HG03175 (cell line): ENCODE results near the gene PYGM.

ENCODE experiments used
- ATAC-seq: cut with Tn5 transposase; IDR thresholded peaks from one replicate; pipeline ENCODE4 v1.9.1; 2021; ENCODE audit warnings: mild to moderate bottlenecking, moderate library complexity; ENCODE audit not compliant: unreplicated experiment

The PYGM gene

DNA sequence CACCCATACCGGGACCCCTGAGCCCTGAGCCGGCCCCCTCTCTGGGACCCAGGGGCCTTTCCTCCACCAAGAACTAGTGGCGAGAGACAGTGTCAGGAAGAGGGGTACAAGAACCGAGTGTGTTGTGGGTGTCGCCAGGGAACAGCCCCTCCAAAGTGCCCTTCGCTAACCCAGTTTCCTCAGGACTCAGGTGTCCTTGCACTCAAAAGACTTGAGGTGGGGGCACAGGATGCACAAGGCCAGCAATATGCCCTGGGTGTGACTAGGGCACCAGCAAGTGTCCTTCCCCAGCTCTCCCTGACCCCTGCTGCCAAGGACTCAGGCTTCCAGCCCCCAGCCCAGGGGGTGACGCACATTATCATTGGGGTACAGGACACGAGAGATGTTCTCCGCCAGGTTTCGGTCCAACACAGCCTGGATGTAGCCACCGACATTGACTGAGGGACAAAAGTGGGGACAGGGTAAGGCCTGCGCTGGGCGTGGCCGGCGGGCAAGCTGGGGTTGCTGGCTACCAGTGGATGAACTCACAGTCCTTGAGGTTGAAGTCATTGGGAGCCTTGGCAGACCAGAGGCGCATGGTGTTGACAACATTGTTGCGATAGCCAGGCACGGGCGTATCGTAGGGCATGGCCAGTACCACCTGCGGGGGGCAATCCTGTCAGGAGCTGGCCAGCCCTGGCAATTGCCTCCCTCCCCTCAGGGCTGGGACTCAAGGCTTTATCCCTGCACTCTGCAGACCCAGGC is 4.7 kb downstream of the PYGM start:
- no peak for ATAC-seq

DNA sequence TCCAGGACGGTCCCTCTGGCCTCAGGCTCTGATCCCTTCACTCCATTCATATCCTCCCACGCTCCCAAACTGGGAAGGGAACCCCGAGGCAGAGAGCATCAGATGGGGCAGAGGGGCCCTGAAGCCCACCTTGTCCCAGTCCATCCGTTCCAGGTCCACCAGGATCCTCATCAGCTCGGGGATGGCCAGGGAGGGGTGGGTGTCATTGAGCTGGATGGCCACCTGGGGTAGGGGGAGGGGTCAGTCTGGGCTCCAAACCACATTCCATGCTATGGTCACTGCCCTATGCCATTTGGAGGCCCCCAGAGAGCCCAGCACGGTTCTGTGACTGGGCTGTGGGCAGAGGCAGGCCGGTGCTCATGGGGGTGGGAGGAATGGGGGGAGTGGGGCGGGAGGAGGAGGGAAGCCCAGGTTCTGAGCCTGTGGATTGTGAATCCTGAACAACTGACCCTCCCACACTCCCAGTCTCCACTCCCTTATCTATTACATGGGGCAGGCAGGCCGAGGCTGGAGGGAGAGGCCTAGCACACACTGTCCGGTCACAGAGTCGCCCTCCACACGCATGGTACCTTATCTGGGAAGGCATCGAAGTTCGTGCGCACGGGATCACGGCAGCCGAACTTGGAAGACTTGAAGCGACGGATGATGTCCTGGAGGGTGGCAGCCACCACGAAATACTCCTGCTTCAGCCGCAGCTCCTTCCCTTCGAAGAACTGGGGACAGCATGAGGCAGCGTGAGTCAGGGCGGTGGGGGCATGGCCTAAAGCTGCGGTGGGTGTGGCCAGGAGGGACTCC is 5.5 kb downstream of the PYGM start:
- no peak for ATAC-seq

DNA sequence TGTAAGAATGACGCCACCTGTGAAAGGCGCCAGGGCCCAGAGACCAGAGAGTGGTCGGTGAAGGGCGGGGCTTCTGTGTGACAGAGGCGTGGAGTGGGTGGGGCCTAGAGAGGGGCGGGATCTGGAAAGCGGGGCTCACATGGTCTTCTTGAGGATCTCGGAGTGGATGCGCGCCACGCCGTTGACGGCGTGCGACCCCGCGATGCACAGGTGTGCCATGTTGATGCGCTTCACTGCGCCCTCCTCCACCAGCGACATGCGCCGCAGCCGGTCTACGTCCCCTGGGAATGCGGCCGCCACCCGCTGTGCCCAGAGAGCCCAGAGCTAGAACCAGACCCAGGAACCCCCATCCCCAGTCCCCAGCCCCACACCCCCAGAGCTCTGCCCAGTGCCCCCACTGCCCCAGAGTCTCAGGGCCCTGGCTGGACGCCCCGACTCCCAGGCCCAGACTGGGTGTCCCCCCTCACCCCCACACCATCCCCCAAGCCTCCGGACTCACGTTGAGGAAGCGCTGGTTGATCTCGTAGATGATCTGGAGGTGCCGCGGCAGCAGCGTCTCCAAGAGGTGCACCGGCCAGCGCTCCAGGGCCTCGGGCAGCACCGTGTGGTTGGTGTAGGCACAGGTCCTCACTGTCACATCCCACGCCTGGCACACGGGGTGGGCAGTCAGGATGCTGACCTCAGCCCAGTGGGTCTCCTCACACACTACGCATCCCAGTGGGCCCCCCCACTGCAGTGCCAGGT is 6.2 kb downstream of the PYGM start:
- no peak for ATAC-seq

DNA sequence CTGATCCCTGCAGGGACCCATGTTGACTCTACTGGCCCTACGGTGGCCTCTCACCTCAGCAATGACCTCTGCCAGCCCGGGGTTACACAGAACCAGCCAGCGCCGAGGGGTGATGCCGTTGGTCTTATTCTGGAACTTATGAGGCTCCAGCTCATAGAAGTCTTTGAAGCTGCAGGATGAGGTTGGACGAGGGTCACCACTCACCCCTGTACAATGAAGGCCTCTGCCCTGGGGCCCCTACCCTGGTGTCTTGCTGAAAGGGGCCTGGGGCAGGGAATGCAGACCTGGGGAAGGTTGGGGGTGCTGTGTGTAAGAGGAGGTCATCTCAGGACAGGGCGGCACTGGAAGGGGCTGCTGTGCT is 6.8 kb downstream of the PYGM start:
- no peak for ATAC-seq

DNA sequence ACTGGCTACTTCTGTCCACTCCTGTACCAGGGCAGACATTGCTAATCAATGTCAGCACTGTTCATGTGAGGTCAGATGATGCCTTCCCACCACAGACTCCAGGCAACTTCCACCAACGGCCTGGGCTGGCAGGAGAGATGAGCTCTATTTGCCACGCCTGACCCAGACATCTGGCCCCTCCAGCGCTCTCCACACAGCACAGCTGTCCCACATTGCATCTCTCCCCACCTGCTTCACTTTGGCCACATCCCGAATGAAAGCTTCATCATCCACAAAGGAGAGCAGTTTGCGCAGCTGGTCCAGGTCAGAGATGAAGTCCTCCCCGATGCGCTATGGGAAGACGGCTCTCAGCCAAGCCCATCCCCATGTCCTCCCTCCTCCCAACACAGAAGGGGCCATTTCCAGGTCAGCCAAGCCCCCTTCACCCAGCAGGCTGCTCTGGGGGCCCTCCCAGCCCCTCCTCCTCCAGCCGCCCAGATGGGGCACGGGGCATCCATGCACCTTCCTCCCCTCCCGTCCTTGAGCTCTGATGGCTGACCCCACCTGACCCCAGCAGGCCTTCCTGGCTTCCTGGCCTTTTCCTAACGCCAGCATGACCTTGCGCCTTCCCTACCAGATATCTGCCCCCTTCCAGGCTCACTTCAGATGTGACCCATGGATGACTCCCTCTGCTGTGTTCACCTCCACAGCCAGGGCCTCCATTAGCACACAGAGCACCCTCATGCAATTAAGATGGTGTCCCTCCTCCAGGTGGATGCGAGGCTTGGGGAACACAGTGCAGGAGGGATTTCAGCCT is 7.4 kb downstream of the PYGM start:
- ATAC-seq = no peak

DNA sequence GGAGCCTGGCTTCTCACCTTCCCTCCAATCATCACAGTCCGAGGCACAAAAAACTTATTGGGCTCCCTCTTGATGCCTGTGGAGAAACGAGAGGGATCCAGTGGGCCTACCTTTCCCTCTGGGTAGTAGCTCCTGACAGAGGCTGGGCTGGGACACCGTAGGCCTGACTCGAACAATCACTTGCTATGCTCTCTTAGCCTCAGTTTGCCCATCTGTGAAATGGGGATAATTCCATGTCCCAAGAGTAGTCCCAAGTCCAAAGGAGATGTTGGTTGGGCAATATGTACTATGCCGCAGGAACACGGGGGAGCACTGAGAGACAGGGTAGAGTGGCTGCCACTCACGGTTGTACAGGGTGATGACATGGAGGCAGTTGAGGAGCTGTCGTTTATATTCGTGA is 8.2 kb downstream of the PYGM start:
- ATAC-seq = no peak

DNA sequence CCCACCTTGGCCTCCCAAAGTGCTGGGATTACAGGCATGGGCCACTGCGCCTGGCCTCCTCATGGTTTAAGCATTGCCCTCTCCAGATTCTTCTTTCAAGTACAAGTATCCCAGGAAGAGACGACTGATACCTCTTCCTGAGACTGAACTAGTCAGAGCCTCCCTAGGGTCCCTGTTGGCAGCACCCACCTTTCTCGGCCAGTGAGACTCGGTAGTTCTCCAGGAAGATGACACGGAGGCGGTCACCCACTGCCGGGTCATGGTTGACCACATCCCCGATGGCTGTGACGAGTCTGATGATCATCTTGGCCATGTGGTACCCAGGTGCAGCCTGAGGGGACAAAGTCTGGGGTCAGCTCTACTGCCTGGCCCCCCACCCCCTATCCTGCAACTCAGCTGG is 8.6 kb downstream of the PYGM start:
- no peak for ATAC-seq

DNA sequence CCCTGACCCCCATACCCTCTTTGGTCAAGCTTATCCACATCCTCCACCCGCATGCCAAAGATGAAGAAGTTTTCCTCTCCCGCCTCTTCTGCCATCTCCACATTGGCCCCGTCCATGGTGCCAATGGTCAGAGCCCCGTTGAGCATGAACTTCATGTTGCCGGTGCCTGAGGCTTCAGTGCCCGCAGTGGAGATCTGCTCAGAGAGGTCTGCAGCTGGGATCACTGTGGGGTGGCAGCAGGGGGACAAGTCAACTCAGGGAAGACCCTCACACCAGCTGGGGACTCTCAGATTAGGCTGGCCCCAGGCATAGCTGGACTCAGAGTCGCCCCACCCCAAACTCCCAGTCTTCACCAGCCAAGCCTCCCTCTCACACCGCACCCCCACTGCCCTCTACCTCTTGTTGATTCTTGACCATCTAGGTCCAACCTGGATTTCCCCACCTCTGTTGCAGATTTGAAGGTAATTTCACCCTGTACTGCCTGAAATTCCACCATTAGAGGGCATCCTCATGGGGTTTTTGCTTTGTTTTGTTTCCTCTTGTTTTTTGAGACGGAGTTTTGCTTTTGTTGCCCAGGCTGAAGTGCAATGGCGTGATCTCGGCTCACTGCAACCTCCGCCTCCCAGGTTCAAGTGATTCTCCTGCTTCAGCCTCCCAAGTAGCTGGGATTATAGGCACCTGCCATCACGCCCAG is 9.3 kb downstream of the PYGM start:
- no peak for ATAC-seq

DNA sequence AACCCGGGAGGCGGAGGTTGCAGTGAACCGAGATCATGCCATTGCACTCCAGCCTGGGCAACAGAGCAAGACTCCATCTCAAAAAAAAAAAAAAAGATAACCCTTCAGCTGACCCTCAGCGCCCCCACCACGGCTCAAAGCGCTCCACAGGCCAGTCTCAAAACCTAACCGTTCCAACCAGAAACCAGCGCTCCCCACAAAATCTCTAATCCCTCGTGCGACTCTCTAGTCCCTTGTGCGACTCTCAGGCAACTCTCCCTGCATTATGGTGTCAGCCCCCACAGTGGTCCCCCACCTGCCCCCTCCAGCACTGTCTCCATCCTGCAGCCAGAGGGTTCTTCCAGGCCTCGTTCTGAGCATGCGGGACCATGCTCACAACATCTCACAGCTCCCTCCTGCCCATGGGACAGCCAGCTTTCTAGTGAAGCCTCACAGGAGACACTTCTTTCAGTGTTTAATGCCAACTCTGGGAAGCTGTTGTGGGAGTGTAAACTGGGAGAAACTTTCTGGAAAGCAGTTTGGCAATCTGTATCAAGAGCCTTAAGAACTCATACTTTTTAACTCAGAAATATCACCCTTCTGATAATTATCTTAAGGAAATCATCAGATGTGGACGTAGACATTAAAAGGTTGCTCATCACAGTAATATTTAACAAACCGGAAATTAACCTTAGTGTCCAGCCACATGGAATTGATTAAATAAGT is 11.7 kb downstream of the PYGM start:
- ATAC-seq = no peak

DNA sequence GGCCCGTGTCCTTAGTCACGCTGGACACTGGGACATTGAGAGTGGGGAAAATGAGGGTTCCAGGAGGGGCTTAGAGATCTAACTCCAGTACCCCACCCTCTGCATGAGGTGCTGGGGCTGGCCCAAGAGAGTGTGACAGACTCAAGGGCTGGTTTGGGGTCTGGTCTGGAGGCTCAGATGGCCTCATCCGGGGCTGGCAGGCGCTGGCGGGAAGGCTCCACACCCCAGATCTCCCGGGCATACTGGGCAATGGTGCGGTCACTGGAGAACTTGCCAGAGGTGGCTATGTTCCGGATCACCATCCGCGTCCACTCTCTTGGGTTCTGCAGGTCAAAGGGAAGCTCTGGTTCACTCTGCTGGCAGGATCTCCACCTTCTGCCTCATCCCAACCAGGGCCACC is 13.3 kb downstream of the PYGM start:
- no peak for ATAC-seq

DNA sequence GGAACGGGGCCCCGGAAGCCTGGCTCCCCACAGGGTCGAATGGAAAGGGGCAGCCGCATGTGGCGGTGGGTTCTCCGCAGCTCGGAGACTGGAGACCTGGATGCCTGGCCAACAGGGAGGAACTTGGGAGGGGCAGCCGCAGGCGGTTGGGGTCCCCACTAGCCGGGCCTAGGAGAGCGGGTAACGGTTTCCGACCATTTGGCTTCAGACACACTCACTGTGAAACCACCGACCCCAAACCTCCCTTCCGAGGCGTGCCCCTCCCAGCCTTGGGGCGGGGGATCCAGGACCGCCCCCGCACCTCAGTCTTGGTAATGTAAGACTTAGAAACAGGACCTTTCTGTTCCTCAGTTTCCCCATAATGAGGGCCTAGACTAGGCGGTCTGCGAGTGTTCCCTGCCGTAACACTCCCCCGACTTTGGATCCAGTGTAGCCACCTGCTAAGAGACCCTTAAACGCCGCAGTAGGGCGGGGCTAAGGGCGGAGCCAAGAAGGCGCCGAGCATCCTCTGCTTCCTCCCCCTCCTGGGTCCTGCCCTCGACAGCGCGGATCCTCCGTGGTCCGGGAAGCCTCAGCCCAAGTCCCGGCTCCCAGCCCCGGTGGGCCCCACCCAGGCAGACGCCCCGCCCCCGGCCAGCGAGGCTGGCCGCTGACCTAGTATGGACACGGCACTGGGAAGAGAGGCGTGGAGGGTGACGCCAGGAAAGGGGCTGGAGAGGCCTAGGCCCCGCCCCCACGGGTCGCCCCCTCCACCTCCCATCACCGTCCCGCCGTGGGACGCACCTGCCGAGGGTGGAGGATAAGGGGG is 14.0 kb downstream of the PYGM start:
- no peak for ATAC-seq

DNA sequence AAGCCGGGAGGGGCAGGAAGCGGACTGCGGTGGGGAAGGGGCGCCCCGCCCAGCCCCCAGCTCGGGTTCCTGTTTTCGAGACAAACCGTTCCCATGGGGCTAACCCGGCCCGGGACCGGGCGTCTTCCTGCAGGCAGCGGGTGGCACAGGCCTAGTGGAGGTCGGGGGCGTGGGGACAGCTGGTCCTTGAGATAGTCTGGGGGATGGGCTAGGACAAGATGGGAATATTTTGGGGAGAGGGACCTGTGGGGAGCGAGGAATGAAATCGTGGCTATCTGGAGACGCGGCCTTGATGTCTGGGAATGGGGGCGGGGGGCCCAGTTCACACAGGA is 14.6 kb downstream of the PYGM start:
- no peak for ATAC-seq

DNA sequence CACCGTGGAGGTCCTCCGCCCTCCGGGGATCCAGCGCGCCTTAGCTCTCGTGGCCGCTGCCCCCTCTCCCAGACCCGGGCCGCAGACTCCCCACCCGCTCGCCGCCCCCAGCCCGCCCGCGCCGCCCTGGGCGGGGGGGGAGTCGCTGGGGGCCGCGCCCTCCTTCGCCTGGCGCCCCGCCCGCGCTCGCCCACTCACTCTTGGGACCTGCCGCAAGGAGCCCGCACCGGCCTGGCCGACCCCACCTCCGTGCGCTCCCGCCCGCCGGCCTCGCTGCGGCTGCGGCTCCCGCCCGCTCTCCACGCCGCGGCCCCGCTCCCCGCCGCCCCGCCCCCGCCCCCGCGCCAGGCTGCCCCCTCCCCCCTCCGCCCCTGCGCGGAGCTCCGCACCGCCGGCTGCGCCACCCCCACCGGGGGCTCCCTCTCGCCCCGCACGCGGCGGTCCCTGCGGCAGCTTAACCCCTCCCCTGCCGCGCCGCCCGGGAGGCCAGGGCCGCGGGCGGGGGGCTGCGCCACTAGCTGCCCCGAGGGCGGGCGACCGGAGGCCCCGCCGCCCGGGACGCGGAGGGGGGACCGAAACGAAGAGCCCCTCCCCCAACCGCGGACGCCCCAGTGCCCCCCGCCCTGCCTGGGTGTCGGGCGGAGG is 15.1 kb downstream of the PYGM start:
- no peak for ATAC-seq

DNA sequence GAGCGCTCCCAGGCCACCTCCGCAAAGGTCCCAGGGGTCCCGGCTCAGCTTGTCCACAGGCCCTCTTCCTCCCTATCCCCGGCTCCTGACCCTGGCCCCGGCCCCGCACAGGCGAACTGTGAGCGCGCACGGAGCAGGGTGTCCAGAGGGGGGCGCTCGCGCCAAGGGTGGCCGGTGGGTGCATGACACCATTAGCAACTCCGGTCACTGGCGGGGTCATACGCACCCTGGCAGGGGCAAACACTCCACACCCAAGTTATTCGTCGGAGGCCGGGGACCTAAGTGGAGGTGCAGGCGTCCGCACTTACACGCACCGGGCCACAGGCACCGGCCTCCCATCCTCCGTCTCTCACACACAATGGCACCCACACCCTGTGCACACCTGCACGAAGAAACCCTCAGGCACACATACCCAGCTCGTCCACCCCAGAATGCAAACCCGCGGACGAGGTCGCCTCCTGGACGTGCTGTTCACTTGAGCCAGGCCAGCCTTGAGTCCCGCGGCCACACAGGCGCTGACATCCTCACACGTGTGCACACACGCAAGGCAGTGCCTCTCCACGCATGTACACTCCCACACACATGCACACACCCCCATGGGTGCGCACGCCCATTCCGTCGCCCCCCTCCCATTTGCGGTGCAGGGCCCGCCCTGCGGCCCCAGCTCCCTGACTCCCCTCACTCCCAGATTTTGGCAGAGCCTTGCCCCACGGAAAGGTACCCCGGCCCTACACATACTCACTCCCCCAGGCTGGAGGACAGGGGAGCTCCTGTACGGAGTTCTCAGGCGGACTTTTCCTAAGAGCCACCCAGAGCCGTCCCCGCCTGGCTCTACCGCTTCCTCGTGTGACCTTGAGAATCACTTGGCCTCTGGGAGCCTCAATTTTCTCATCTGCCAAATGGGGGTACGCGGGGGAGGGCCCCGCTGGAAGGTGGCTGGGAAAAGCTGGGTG is 15.9 kb downstream of the PYGM start, which contains the start of gene RASGRP2:
Gene RASGRP2 (minus strand): TSS at position 552 of the 953 bp plus-strand sequence. CDS start 1,276 bp downstream, outside the sequence.
- no peak for ATAC-seq

DNA sequence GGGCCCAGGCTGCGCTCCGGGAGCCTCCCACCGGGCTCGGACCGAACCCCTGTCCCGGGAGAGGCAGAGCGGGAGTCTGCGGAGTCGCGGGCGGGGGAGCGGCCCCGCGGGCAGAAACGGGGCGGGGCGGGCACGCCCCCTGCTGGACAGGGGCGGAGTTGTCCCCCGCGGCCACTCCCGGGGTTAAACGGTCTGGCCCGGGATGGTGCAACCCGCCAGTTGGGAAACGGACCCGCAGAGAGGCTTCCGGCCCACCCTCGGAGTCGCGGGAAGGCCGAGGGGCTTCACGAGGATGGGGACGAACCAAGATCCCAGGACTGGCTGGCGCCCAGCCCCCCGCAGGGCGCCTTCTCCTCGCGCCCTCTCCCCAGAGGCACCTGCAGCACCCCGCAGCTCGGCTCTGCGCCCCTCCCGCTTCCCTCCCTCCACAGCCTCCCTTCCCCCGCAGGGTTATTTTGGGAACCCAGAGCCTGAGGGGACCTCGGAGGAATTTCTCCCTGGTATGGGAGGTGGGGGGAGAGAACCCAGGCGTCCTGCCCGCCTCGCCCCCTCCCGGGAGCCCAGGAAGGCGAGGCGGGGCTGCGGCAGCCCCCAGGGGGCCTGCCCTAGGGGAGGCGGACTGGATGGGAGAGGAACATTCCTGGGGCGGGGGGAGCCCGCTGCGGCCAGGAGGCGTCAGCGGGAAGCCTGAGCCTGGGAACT is 16.7 kb downstream of the PYGM start:
- peak; percentile 41 for ATAC-seq

DNA sequence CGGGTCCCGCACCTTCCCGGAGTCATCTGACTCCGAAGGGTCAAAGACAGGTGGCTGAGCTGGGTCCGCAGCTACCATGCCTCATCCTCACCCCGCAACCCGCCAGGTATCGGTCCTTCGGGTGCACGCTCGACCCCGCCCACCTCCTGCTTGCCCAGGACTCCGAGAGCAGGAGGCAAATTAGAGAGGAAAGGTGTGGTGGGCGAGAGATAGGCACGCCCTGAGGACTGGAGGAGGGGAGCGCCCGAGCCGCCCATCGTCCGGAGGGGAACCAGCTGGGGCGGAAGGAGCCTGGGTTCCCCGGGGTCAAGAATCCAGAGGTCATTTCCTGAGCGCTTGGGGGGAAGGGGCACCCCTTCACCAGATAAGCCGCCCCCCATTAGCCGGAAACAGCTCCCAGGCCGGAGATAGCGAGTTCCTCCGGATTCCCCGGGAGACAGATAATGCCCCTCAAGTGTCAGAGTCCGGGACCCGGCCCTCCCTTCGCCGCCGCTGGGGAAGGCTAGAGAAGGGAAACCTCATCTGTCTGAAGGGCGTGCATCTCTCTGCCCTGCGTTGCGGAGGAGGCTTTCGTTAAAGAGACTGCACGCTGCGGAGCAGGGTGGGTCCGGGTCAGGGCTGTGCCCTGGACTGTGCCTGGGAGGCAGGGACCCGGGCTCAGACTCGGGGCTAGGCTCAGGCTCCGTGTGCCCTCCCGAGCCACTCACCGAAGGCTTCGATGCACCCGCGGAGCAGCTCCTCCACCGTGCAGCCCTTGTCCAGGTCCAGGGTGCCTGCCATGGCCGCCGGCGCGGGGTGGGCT is 17.5 kb downstream of the PYGM start:
- peak; percentile 5 for ATAC-seq
